AG04449 (cell line): ENCODE data around the gene ZNF558.

ENCODE experiments used
- CTCF ChIA-PET: fragments of 350-600 bp; formaldehyde crosslinking; extraction: SDS; loops from one replicate; lab custom pipeline; 2021; ENCODE audit warnings: antibody characterized with exemption; lab: Yijun Ruan, JAX
- POLR2A ChIA-PET: fragments of 400-600, 350-600 bp; formaldehyde crosslinking; extraction: SDS; loops from one replicate; lab custom pipeline; 2020; ENCODE audit warnings: antibody characterized with exemption, inconsistent platforms; lab: Yijun Ruan, JAX
- DNase-seq: peaks from one replicate; pipeline ENCODE4 v3.0.0-alpha.2; 2010; ENCODE audit warnings: low read depth, low spot score
- H3K4me3 ChIP-seq: 2 replicates; pipeline ENCODE4 v1.5.1; 2011; ENCODE audit warnings: low read depth, mild to moderate bottlenecking, control low read depth, low read length
- TF ChIP-seq, protein P1 (sequence below): IDR thresholded peaks from one replicate; pipeline ENCODE4 v1.5.1; 2011; ENCODE audit warnings: mild to moderate bottlenecking, moderate library complexity, low read length, control low read depth, inconsistent platforms; ENCODE audit not compliant: insufficient read depth; ENCODE audit errors: missing control alignments

Gene ZNF558

DNA sequence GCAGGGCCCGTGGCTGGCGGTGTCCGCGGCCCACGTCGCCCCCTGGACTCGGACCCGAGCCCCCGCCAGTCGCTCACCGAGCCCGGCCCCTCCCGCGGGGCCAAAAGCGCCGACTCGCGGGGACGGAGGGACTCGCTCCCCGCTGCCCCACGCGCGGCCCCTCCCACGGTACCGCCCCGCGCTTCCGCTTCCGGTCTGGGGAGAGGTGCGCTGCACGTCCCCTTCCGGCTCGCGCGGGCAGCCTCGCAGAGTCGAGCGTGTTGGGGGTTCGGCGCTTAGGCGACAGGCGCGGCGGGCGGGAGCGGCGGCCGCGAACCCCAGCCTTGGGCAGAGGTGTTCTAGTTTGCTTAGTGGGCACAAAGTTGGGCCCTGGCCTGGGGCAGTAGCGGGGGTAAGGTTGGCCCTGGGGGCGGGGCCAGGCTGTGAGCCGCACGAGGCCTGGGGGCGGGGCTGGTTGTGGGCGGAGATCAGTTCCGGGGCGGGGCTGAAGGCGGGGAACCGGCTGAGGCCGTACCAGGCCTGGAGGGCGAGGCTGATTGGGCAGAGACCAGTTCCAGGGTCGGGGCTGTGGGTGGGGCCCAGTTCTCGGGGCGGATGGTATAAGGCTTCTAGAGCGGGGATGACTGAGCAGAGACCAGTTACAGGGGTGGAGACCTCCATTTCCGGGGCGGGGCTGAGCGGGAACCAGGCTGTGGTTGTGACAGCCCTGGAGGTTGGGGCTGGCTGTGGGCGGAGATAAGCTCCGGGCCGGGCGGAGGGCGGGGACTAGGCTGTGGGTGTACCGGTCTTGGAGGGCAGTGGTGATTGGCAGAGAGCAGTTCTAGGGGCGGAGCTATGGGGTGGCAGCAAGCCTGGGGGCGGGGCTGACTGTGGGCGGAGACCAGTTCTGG, at the start of gene ZNF558, which contains the start of gene MBD3L1:
Gene ZNF558 (minus strand): TSS at position 173 of the 890 bp plus-strand sequence. CDS start 9,645 bp downstream, outside the sequence.
Gene MBD3L1 (plus strand): TSS at position 246 of the 890 bp plus-strand sequence. CDS start 10,302 bp downstream, outside the sequence.
- POLR2A ChIA-PET: interaction anchor here (0.6 kb wide), 1 partner anchor 10 kb away, joined by 3 read pairs; no protein-coding TSS in a partner anchor

DNA sequence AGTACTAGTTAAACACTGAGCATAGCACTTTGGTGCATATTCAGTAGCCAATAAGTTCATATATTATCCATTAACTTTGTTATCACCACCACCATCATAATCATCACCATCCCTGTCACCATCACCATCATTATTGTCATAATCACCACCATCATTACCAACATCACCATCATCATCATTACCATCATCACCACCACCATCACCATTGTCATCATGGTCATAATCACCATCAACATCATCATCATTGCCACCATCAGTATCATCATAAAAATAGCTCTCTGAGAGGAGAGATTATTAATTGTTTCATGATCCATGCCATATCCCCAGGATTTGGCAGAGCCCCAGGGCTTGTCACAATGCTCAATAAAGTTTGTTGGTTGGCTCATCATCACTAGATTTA, 49.4 kb upstream of the ZNF558 start:
- CTCF ChIA-PET: no interaction called here
- POLR2A ChIA-PET: no interaction called here
- TF ChIP-seq, protein P1, sequence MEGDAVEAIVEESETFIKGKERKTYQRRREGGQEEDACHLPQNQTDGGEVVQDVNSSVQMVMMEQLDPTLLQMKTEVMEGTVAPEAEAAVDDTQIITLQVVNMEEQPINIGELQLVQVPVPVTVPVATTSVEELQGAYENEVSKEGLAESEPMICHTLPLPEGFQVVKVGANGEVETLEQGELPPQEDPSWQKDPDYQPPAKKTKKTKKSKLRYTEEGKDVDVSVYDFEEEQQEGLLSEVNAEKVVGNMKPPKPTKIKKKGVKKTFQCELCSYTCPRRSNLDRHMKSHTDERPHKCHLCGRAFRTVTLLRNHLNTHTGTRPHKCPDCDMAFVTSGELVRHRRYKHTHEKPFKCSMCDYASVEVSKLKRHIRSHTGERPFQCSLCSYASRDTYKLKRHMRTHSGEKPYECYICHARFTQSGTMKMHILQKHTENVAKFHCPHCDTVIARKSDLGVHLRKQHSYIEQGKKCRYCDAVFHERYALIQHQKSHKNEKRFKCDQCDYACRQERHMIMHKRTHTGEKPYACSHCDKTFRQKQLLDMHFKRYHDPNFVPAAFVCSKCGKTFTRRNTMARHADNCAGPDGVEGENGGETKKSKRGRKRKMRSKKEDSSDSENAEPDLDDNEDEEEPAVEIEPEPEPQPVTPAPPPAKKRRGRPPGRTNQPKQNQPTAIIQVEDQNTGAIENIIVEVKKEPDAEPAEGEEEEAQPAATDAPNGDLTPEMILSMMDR: no peak
- DNase-seq: no peak
- no peak overlapping the region for H3K4me3 ChIP-seq

More for the DNA sequence above, at the start of gene ZNF558, which contains the start of gene MBD3L1:
- TF ChIP-seq, protein P1: peak; percentile 31
- CTCF ChIA-PET: interaction anchor here (1.7 kb wide), 1 partner anchor 251 kb away, joined by 3 read pairs; no protein-coding TSS in a partner anchor
- DNase-seq: peak; percentile 89
- H3K4me3 ChIP-seq: peak within 1 kb of the TSS; percentile 73

DNA sequence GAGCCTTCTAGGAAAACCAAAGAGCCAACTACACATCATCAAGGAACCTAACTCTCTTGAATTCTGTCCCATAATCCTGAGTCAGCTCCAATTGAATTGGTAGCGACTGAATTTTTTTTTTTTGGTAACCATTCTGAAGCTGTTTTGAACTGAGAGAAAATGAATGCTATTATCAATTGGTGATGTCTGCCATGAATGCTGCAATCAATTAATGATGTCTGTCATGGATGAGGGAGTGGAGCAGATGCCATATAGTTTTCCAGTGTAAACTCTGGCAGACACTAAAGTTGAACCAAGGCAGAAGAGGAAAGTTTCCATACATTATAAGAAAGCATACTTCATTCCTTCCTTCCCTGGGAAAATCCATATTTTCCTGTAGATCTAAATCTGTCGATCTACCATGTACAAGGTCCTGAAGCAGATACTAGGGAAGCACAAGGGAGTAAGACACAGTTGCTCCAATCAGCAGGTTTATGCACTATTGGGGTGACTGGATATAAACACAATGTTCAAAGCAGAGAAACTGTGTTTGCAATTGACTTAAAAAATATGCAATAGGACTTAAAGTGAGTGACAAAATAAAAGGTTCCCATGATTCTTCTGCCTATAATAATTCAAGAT, 48.9 kb upstream of the ZNF558 start:
- ChIA-PET CTCF (no interaction called here), POLR2A (no interaction called here)
- no peak overlapping the region for H3K4me3 ChIP-seq
- DNase-seq: no peak
- TF ChIP-seq, protein P1: no peak

DNA sequence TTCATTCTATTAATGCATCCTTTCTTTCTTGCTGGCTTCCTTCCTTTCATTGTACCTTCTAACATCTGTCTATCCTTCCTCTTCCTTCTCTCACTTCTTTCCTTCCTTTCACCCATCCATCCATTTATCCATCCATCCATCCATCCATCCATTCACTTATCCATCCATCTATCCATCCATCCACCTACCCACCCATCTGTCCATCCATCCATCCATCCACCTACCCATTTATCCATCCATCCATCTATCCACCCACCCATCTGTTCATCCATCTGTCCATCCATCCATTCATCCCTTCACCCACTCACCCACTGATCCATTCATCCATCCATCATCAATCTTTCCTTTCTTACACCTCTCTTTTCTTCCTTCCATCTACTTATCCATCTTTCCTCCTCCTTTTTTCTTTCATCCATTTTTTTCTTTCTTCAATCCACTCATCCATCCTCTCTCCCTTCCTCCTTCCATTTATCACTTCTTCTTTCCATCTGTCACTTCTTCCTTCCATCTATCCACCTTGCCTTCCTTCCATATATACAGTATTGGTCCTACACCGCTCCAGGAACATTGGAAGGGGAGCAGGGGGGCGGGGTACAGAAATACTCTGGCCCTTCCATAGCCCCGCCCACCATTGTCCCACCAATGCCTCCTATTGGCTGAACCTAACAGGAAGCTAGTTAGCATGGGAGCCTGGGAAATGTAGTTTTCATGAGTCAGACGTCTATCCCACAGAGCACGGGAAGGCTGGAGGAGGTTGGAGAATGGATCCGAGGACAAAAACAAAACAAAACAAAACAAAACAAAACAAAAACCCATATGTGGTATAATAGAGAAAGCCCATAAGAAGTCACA, 46.0 kb upstream of the ZNF558 start:
- CTCF ChIA-PET: no interaction called here
- no peak overlapping the region for H3K4me3 ChIP-seq
- POLR2A ChIA-PET: no interaction called here
- DNase-seq: no peak
- TF ChIP-seq, protein P1: no peak

DNA sequence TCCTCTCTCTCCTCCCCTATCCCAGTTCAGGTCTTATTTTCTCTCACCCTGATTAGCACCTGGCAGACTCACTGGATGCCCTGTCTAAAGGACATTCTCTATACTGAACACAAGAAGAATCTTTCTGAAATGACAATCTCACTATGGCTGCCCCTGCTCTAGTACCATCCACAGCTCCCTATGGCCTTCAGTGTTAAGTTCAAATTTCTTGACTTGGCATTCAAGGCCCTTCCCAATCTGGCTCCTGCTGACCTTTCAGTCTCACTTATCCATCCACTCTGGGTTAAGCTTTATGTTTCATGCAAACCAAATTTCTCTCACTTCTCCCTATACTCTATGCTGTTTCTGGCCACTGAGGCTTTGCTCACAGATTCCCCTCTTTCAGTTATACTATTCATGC, 34.2 kb upstream of the ZNF558 start:
- no peak overlapping the region for H3K4me3 ChIP-seq
- POLR2A ChIA-PET: no interaction called here
- CTCF ChIA-PET: no interaction called here
- TF ChIP-seq, protein P1: no peak
- DNase-seq: no peak
